OCI-LY3 (cell line): ENCODE data around the gene DNAJC1.
"Not testable (repeated sequence)": the region's sequence is repeated elsewhere in the genome, so short reads cannot be mapped to it uniquely, and the experiment has no call there.

Source experiments
- H2AFZ ChIP-seq: fragments of 200-600, 300-600 bp; shearing (Covaris generic); 2 replicates; pipeline ENCODE4 v1.6.0; 2014; ENCODE audit warnings: antibody characterized with exemption, low read depth, low read length
- H3K27ac ChIP-seq: fragments of 200-600, 300-600 bp; sonication (generic); 2 replicates; pipeline ENCODE4 v1.5.1; 2014; ENCODE audit warnings: mild to moderate bottlenecking, low read length, moderate library complexity, mixed read lengths
- H3K27me3 ChIP-seq: fragments of 200-600, 300-600 bp; sonication (generic); 2 replicates; pipeline ENCODE4 v1.6.1; 2014; ENCODE audit warnings: low read depth, low read length, mixed read lengths
- H3K36me3 ChIP-seq: fragments of 200-600, 300-600 bp; sonication (generic); replicated peaks from 2 replicates; pipeline ENCODE3; 2014; ENCODE audit warnings: low read depth, low read length, mixed read lengths
- H3K4me1 ChIP-seq: fragments of 300-600, 200-600 bp; sonication (generic); 2 replicates; pipeline ENCODE4 v1.6.1; 2014; ENCODE audit warnings: low read length, mixed read lengths
- H3K4me2 ChIP-seq: fragments of 200-600, 300-600 bp; sonication (generic); 2 replicates; pipeline ENCODE4 v1.6.1; 2014; ENCODE audit warnings: low read length, mixed read lengths
- H3K4me3 ChIP-seq: fragments of 300-600, 200-600 bp; sonication (generic); 2 replicates; pipeline ENCODE4 v1.5.1; 2014; ENCODE audit warnings: antibody characterized with exemption, mild to moderate bottlenecking, low read length, moderate library complexity
- H3K79me2 ChIP-seq: fragments of 300-600, 200-600 bp; shearing (Covaris generic); 2 replicates; pipeline ENCODE4 v1.6.1; 2014; ENCODE audit warnings: mild to moderate bottlenecking, low read length, mixed read lengths
- H3K9ac ChIP-seq: fragments of 300-600, 200-600 bp; shearing (Covaris generic); 2 replicates; pipeline ENCODE4 v1.6.0; 2014; ENCODE audit warnings: mild to moderate bottlenecking, low read length, moderate library complexity
- H3K9me3 ChIP-seq: fragments of 200-600, 300-600 bp; shearing (Covaris generic); 2 replicates; pipeline ENCODE4 v1.6.1; 2014; ENCODE audit warnings: low read length, mixed read lengths; ENCODE audit not compliant: insufficient read depth
- H4K20me1 ChIP-seq: fragments of 200-600, 300-600 bp; sonication (generic); 2 replicates; pipeline ENCODE4 v1.6.1; 2016; ENCODE audit warnings: low read length, mixed read lengths; ENCODE audit not compliant: insufficient read depth
- EZH2phosphoT487 ChIP-seq: fragments of 200-600 bp; shearing (Covaris generic); IDR thresholded peaks from 2 replicates; pipeline ENCODE4 v1.6.1; 2018; ENCODE audit warnings: antibody characterized with exemption, mixed run types, low read depth
- TF ChIP-seq, protein P1 (sequence below): fragments of 200-600, 300-600 bp; sonication (generic); IDR thresholded peaks from 2 replicates; pipeline ENCODE4 v1.5.1; 2014; ENCODE audit warnings: antibody characterized with exemption, low read length, low read depth

The DNAJC1 gene

DNA sequence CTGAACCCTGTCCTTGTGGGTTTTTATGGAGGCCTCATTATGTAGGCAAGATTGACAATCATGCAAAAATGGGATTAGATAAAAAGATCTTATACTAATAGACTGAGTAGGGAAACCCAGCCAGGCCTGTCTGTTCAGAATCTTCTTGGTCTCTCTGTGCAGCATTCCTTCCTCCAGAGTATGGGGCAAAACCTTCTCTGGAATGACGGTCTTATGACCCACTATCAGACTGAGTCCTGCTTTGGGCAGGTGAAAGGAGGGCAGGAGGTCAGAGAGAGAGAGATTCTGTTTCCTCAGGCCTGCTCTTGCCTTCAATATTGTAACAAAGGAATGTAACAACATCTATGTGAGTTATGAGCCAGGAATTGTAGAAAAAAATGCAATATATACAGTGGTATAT, 182.6 kb downstream of the DNAJC1 start:
- Histone ChIP-seq H4K20me1 (no peaks in the 10 kb centered on the region), H3K4me2 (no peak overlapping the region), H3K36me3 (no peaks in the 10 kb centered on the region), H3K27me3 (no peaks in the 10 kb centered on the region), H3K9me3 (no peaks in the 10 kb centered on the region), H3K9ac (no peak overlapping the region), H3K27ac (no peak overlapping the region), H3K4me1 (no peaks in the 10 kb centered on the region), H3K4me3 (no peak overlapping the region), H2AFZ (no peak overlapping the region), H3K79me2 (no peaks in the 10 kb centered on the region)
- TF ChIP-seq EZH2phosphoT487 = no peak
- TF ChIP-seq, protein P1, sequence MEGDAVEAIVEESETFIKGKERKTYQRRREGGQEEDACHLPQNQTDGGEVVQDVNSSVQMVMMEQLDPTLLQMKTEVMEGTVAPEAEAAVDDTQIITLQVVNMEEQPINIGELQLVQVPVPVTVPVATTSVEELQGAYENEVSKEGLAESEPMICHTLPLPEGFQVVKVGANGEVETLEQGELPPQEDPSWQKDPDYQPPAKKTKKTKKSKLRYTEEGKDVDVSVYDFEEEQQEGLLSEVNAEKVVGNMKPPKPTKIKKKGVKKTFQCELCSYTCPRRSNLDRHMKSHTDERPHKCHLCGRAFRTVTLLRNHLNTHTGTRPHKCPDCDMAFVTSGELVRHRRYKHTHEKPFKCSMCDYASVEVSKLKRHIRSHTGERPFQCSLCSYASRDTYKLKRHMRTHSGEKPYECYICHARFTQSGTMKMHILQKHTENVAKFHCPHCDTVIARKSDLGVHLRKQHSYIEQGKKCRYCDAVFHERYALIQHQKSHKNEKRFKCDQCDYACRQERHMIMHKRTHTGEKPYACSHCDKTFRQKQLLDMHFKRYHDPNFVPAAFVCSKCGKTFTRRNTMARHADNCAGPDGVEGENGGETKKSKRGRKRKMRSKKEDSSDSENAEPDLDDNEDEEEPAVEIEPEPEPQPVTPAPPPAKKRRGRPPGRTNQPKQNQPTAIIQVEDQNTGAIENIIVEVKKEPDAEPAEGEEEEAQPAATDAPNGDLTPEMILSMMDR = no peak

DNA sequence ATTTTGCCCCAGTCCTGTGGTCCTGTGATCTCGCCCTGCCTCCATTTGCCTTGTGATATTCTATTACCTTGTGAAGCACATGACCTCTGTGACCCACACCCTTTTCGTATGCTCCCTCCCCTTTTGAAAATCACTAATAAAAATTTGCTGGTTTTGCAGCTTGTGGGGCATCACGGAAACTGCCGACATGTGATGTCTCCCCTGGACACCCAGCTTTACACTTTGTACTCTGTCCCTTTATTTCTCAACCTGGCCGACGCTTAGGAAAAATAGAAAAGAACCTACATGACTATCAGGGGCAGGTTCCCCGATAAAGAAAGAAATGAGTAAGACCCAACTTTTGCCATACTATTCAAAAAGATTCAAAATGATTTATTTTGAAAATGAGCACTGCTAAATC, 185.1 kb downstream of the DNAJC1 start:
- H3K4me3 ChIP-seq, H3K4me2 ChIP-seq, H4K20me1 ChIP-seq, H3K9me3 ChIP-seq, H3K27me3 ChIP-seq, H3K36me3 ChIP-seq, H3K4me1 ChIP-seq, H2AFZ ChIP-seq, H3K9ac ChIP-seq, H3K27ac ChIP-seq, H3K79me2 ChIP-seq: not testable (repeated sequence)

DNA sequence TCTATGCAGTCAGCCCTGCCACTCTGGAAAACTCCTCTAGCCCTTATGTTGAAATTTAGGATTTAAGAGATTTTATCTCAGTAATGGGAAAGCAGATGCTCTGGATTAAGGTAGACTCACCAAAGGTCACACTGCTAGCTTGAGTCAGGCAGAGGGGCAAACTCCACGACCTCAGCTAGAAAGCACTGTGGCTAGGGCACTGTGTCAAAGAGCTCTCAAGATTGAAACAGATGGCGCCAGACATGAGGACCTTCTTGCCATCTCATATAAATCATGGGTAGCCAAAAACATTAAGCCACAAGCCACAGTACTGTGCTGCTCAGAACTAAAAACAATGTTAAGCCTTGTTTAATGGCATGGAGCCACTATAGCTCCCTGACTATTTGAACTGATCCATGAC, 188.7 kb downstream of the DNAJC1 start:
- no peaks in the 10 kb centered on the region for H3K79me2 ChIP-seq

DNA sequence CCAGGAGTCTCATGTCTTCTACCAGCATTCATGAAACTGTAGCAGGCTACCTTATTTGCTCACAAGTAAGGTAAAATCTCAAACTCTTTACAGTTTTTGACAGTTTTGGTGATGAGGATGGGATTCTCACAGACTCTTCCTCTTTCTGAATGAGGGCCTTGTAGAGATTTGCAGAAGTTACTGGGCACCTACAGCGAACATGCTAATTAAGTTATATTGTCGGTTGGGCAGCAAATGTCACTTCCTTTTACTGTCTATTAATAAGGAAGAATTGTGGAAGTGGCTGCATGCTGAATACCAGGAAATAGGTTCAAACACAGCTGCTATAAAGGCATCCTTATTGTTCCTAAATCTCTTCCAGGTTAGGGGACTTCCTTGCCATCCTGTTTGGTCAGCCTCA, 189.6 kb downstream of the DNAJC1 start:
- peaks cover 8% of the 10 kb centered on the region; the same call in 1 of the 2 replicates for H3K4me1 ChIP-seq
- H3K9me3 ChIP-seq = no peaks in the 10 kb centered on the region
- peak overlapping the region; percentile 30 for H3K27ac ChIP-seq
- no peaks in the 10 kb centered on the region for H3K79me2 ChIP-seq
- no peaks in the 10 kb centered on the region for H3K27me3 ChIP-seq
- H2AFZ ChIP-seq = no peak overlapping the region
- peak overlapping the region; percentile 6; the same call in 1 of the 2 replicates for H3K4me2 ChIP-seq
- no peak overlapping the region for H3K4me3 ChIP-seq
- H3K9ac ChIP-seq = no peak overlapping the region
- H3K36me3 ChIP-seq = no peaks in the 10 kb centered on the region
- no peaks in the 10 kb centered on the region for H4K20me1 ChIP-seq
- no peak for TF ChIP-seq EZH2phosphoT487
- TF ChIP-seq, protein P1 = no peak

More for the DNA sequence above, 188.7 kb downstream of the DNAJC1 start:
- no peak for TF ChIP-seq EZH2phosphoT487
- Histone ChIP-seq H3K36me3 (no peaks in the 10 kb centered on the region), H3K4me2 (no peak overlapping the region), H3K4me3 (no peak overlapping the region), H3K9me3 (no peaks in the 10 kb centered on the region), H3K4me1 (peaks cover 8% of the 10 kb centered on the region; the same call in 1 of the 2 replicates), H3K27ac (no peak overlapping the region), H3K9ac (no peak overlapping the region), H4K20me1 (no peaks in the 10 kb centered on the region), H2AFZ (no peak overlapping the region), H3K27me3 (no peaks in the 10 kb centered on the region)

DNA sequence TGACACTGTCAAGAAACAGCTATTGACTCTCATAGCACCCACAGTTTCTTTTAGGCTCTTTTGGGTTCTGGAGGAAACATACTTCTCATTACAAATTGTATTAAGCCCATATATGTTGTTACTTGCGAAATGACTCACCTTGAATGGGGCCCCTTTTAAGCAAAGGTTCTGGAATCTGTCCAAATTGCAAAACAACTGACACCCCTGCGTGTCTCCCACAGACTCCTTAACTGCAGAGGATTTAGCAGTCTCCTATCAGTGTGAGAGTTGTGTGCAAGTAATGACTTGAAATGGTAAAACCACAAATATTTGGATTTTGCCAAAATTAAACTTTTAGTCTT, 192.3 kb downstream of the DNAJC1 start:
- Histone ChIP-seq H3K4me1 (peaks cover 8% of the 10 kb centered on the region; the same call in 1 of the 2 replicates), H2AFZ (no peak overlapping the region), H4K20me1 (no peaks in the 10 kb centered on the region), H3K79me2 (no peaks in the 10 kb centered on the region), H3K36me3 (no peaks in the 10 kb centered on the region), H3K9me3 (no peaks in the 10 kb centered on the region), H3K27ac (no peak overlapping the region), H3K27me3 (no peaks in the 10 kb centered on the region), H3K4me2 (no peak overlapping the region), H3K9ac (no peak overlapping the region), H3K4me3 (no peak overlapping the region)
- TF ChIP-seq, protein P1 = no peak
- TF ChIP-seq EZH2phosphoT487 = no peak
